ENCODE measurements around the gene GBP6. TPM values are rescaled to one million over a fixed set of nuclear protein-coding genes. Genes with fewer than 3 reads are reported as not detected.
"Not testable (repeated sequence)": the region's sequence is repeated elsewhere in the genome, so short reads cannot be mapped to it uniquely, and the experiment has no call there.

Gene GBP6
- total RNA-seq, 1 donor from 2014 or later: not detected

DNA sequence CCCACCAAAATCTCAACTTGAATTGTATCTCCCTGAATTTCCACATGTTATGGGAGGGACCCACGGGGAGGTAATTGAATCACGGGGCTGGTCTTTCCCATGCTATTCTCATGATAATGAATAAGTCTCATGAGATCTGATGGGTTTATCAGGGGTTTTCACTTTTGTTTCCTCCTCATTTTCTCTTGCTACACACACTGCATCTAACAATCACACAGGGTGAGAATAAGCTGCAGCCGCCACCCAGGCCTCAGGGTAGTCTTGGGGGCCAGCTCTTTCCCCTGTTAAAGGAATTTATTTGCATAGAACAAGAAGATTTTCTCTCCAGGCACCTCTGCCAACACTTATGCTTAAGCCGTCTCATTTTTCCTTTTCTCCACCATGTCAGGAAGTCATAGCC lies 26.0 kb upstream of the GBP6 start:
- H3K27ac Mint-ChIP-seq (ENCODE audit: unreplicated experiment): no peak overlapping the region

GRCh38 chr1:89339039-89339438 lies 24.8 kb upstream of the GBP6 start:
- Mint-ChIP-seq H3K27ac (ENCODE audit: unreplicated experiment) (no peak overlapping the region), H3K36me3 (ENCODE audit: low read depth) (no peaks in the 10 kb centered on the region), H3K4me1 (no peaks in the 10 kb centered on the region), H3K27me3 (ENCODE audit: low read depth) (peaks cover 3% of the 10 kb centered on the region), H3K4me3 (no peak overlapping the region), H3K9me3 (no peaks in the 10 kb centered on the region)
- TF ChIP-seq CTCF (conservative IDR thresholded peaks at IDR 0.05): no peak
- DNase-seq (ENCODE audit: low read depth, low spot score): no peak

More for the DNA sequence above, 26.0 kb upstream of the GBP6 start:
- H3K4me1 Mint-ChIP-seq: no peaks in the 10 kb centered on the region
- no peak for DNase-seq (ENCODE audit: low read depth, low spot score)
- no peaks in the 10 kb centered on the region for H3K36me3 Mint-ChIP-seq (ENCODE audit: low read depth)
- no peak overlapping the region for H3K4me3 Mint-ChIP-seq
- TF ChIP-seq CTCF (conservative IDR thresholded peaks at IDR 0.05): no peak
- no peaks in the 10 kb centered on the region for H3K9me3 Mint-ChIP-seq
- H3K27me3 Mint-ChIP-seq (ENCODE audit: low read depth): peaks cover 3% of the 10 kb centered on the region

- not testable (repeated sequence) for DNase-seq (ENCODE audit: low read depth, low spot score); H3K9me3 Mint-ChIP-seq; H3K4me1 Mint-ChIP-seq; H3K27ac Mint-ChIP-seq (ENCODE audit: unreplicated experiment); H3K36me3 Mint-ChIP-seq (ENCODE audit: low read depth); H3K27me3 Mint-ChIP-seq (ENCODE audit: low read depth); H3K4me3 Mint-ChIP-seq
These were observed 18.4 kb upstream of the GBP6 start for GRCh38 chr1:89345479-89345878.

DNA sequence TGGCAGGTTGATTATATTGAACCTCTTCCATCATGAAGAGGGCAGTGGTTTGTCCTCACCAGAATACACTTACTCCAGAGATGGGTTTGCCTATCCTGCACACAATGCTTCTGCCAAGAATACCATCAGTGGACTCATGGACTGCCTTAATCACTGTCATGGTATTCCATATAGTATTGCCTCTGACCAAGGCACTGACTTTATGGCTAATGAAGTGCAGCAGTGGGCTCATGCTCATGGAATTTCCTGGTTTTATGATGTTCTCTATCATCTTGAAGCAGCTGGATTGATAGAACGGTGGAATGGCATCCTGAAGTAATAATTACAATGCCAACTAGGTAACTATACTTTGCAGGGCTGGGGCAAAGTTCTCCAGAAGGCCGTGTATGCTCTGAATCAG lies 16.6 kb upstream of the GBP6 start:
- no peak overlapping the region for H3K4me3 Mint-ChIP-seq
- H3K27me3 Mint-ChIP-seq (ENCODE audit: low read depth): no peaks in the 10 kb centered on the region
- no peak for DNase-seq (ENCODE audit: low read depth, low spot score)
- peaks cover 3% of the 10 kb centered on the region for H3K9me3 Mint-ChIP-seq
- no peaks in the 10 kb centered on the region for H3K36me3 Mint-ChIP-seq (ENCODE audit: low read depth)
- no peak overlapping the region for H3K27ac Mint-ChIP-seq (ENCODE audit: unreplicated experiment)
- no peaks in the 10 kb centered on the region for H3K4me1 Mint-ChIP-seq
- no peak for TF ChIP-seq CTCF (conservative IDR thresholded peaks at IDR 0.05)

DNA sequence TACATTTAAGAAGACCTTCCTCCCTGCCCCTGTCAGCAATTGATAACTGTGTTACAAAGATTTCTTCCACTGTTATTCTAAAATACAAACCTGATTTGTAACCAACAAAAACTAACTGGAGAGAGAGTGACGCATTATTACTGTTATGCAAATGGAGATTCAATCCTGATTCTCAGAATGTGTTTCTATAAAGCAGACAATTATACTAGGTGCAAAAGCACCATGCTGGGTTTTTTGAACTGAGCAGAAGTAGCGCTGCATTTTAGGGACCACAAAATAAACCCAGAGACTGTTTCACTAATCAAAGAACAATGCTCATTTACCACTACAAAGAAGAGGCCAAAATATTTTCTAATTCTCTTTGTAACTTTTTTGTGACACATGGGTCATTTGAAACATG lies 13.6 kb upstream of the GBP6 start:
- no peak for DNase-seq (ENCODE audit: low read depth, low spot score)
- no peak for TF ChIP-seq CTCF (conservative IDR thresholded peaks at IDR 0.05)

GRCh38 chr1:89351597-89352311 lies 12.1 kb upstream of the GBP6 start:
- TF ChIP-seq CTCF (conservative IDR thresholded peaks at IDR 0.05): no peak
- H3K4me1 Mint-ChIP-seq: no peaks in the 10 kb centered on the region
- H3K27ac Mint-ChIP-seq (ENCODE audit: unreplicated experiment): no peak overlapping the region
- H3K36me3 Mint-ChIP-seq (ENCODE audit: low read depth): no peaks in the 10 kb centered on the region
- no peak overlapping the region for H3K4me3 Mint-ChIP-seq
- no peaks in the 10 kb centered on the region for H3K27me3 Mint-ChIP-seq (ENCODE audit: low read depth)
- DNase-seq (ENCODE audit: low read depth, low spot score): no peak
- H3K9me3 Mint-ChIP-seq: no peaks in the 10 kb centered on the region

More for the DNA sequence above, 13.6 kb upstream of the GBP6 start:
- Mint-ChIP-seq H3K27me3 (ENCODE audit: low read depth) (no peaks in the 10 kb centered on the region), H3K36me3 (ENCODE audit: low read depth) (no peaks in the 10 kb centered on the region), H3K9me3 (no peaks in the 10 kb centered on the region), H3K4me1 (no peaks in the 10 kb centered on the region), H3K27ac (ENCODE audit: unreplicated experiment) (no peak overlapping the region), H3K4me3 (no peak overlapping the region)
